WTC11 (cell line): ENCODE results near the gene ADGRB2.

Experiments
- ATF1 ChIP-seq: sonication (generic); formaldehyde crosslinking; IDR thresholded peaks from 2 replicates; pipeline ENCODE4 v1.8.1; 2023; ENCODE audit warnings: mild to moderate bottlenecking, moderate library complexity, missing genetic modification reagents
- CBFB ChIP-seq: sonication (generic); formaldehyde crosslinking; IDR thresholded peaks from 2 replicates; pipeline ENCODE4 v1.8.1; 2022; ENCODE audit warnings: mild to moderate bottlenecking, low read depth, missing genetic modification reagents
- JUN ChIP-seq: sonication (generic); formaldehyde crosslinking; IDR thresholded peaks from 2 replicates; pipeline ENCODE4 v1.8.0; 2023; ENCODE audit warnings: mild to moderate bottlenecking, missing genetic modification reagents
- TCF7 ChIP-seq: sonication (generic); formaldehyde crosslinking; IDR thresholded peaks from 2 replicates; pipeline ENCODE4 v1.8.0; 2022; ENCODE audit warnings: mild to moderate bottlenecking, low read depth, missing genetic modification reagents, moderate library complexity
- ZNF138 ChIP-seq: sonication (generic); formaldehyde crosslinking; conservative IDR thresholded peaks from 2 replicates; pipeline ENCODE4 v1.8.1; 2022; ENCODE audit warnings: mild to moderate bottlenecking, moderate library complexity, missing genetic modification reagents
- TF ChIP-seq, protein P1 (sequence below): fragments of 200-600 bp; IDR thresholded peaks from 2 replicates; pipeline ENCODE4 v1.8.0; 2022; ENCODE audit warnings: antibody characterized with exemption
- TF ChIP-seq, protein P2 (sequence below): sonication (generic); formaldehyde crosslinking; IDR thresholded peaks from 2 replicates; pipeline ENCODE4 v1.8.1; 2023; ENCODE audit warnings: mild to moderate bottlenecking, missing genetic modification reagents

DNA sequence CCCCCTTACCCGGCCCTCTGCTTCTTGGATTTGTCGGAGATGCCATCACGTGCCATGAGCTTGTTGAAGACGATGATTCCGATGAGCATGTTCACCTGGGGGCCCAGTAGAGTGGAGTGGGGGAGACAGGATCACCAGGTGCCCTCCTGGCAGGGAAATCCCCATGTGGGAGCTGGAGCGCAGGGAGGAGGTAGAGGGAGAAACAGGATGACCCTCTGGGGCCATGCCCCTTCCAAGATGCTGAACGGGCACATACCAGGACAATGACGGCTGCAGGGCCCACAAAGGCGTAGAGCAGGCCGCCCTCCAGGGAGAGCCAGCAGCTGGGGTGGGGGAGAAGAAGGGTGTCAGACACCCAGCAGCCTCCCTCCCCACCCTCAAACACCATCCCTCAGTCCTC is 28.6 kb downstream of the ADGRB2 start:
- no peak for TF ChIP-seq JUN (CRISPR knock-in tag)
- TF ChIP-seq, protein P1, sequence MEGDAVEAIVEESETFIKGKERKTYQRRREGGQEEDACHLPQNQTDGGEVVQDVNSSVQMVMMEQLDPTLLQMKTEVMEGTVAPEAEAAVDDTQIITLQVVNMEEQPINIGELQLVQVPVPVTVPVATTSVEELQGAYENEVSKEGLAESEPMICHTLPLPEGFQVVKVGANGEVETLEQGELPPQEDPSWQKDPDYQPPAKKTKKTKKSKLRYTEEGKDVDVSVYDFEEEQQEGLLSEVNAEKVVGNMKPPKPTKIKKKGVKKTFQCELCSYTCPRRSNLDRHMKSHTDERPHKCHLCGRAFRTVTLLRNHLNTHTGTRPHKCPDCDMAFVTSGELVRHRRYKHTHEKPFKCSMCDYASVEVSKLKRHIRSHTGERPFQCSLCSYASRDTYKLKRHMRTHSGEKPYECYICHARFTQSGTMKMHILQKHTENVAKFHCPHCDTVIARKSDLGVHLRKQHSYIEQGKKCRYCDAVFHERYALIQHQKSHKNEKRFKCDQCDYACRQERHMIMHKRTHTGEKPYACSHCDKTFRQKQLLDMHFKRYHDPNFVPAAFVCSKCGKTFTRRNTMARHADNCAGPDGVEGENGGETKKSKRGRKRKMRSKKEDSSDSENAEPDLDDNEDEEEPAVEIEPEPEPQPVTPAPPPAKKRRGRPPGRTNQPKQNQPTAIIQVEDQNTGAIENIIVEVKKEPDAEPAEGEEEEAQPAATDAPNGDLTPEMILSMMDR: no peak
- TF ChIP-seq ZNF138: no peak
- no peak for TF ChIP-seq TCF7 (CRISPR knock-in tag)
- no peak for TF ChIP-seq CBFB
- no peak for TF ChIP-seq ATF1 (CRISPR knock-in tag)
- TF ChIP-seq, protein P2, sequence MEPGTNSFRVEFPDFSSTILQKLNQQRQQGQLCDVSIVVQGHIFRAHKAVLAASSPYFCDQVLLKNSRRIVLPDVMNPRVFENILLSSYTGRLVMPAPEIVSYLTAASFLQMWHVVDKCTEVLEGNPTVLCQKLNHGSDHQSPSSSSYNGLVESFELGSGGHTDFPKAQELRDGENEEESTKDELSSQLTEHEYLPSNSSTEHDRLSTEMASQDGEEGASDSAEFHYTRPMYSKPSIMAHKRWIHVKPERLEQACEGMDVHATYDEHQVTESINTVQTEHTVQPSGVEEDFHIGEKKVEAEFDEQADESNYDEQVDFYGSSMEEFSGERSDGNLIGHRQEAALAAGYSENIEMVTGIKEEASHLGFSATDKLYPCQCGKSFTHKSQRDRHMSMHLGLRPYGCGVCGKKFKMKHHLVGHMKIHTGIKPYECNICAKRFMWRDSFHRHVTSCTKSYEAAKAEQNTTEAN: no peak
